NCI-H1105 (cell line): ENCODE results near the gene ANXA10.
"Not testable (repeated sequence)": the region's sequence is repeated elsewhere in the genome, so short reads cannot be mapped to it uniquely, and the experiment has no call there.

Experiments used
- DNase-seq: peaks from one replicate; lab custom pipeline; 2025; lab: John Stamatoyannopoulos, UW

ANXA10 gene

GRCh38 chr4:168092176-168092712 lies at the start of gene ANXA10:
Gene ANXA10 (plus strand): TSS chr4:168092537. CDS start chr4:168092701, 164 bp downstream.
- DNase-seq: no peak

- DNase-seq: no peak
Measured at GRCh38 chr4:168045354-168045753, 47.0 kb upstream of the ANXA10 start.

- DNase-seq: no peak
Measured at GRCh38 chr4:168050002-168050401, 42.3 kb upstream of the ANXA10 start.

GRCh38 chr4:168051526-168051925 lies 40.8 kb upstream of the ANXA10 start:
- no peak for DNase-seq

GRCh38 chr4:168057412-168057811 lies 34.9 kb upstream of the ANXA10 start:
- no peak for DNase-seq

- DNase-seq: no peak
Measured at GRCh38 chr4:168059251-168059650, 33.1 kb upstream of the ANXA10 start.

GRCh38 chr4:168063031-168063430 lies 29.3 kb upstream of the ANXA10 start:
- no peak for DNase-seq

GRCh38 chr4:168070903-168071302 lies 21.4 kb upstream of the ANXA10 start:
- DNase-seq: no peak

- DNase-seq: no peak
Measured at GRCh38 chr4:168071304-168071703, 21.0 kb upstream of the ANXA10 start.

- no peak for DNase-seq
Measured at GRCh38 chr4:168074861-168075260, 17.5 kb upstream of the ANXA10 start.

GRCh38 chr4:168076989-168077725 lies 15.2 kb upstream of the ANXA10 start:
- peak; percentile 15 for DNase-seq

GRCh38 chr4:168077726-168078239 lies 14.6 kb upstream of the ANXA10 start:
- DNase-seq: no peak

GRCh38 chr4:168082379-168082778 lies 10.0 kb upstream of the ANXA10 start:
- DNase-seq: no peak

GRCh38 chr4:168095776-168096406 lies 3.6 kb downstream of the ANXA10 start:
- DNase-seq: no peak

- no peak for DNase-seq
Measured at GRCh38 chr4:168096407-168096784, 4.1 kb downstream of the ANXA10 start.

GRCh38 chr4:168097161-168097560 lies 4.8 kb downstream of the ANXA10 start:
- no peak for DNase-seq

- no peak for DNase-seq
Measured at GRCh38 chr4:168098248-168098717, 5.9 kb downstream of the ANXA10 start.

- DNase-seq: no peak
Measured at GRCh38 chr4:168099195-168099594, 6.9 kb downstream of the ANXA10 start.

- DNase-seq: no peak
Measured at GRCh38 chr4:168101026-168101425, 8.7 kb downstream of the ANXA10 start.

GRCh38 chr4:168102403-168102802 lies 10.1 kb downstream of the ANXA10 start:
- no peak for DNase-seq

- no peak for DNase-seq
Measured at GRCh38 chr4:168109527-168109926, 17.2 kb downstream of the ANXA10 start.

- not testable (repeated sequence) for DNase-seq
Measured at GRCh38 chr4:168113059-168113458, 20.7 kb downstream of the ANXA10 start.

GRCh38 chr4:168118116-168118655 lies 25.8 kb downstream of the ANXA10 start:
- no peak for DNase-seq
